ENCODE measurements around the gene SPCS2.

GRCh38 chr11:75024068-75024449, 75.0 kb downstream of the SPCS2 start:
- TF ChIP-seq, protein P1, sequence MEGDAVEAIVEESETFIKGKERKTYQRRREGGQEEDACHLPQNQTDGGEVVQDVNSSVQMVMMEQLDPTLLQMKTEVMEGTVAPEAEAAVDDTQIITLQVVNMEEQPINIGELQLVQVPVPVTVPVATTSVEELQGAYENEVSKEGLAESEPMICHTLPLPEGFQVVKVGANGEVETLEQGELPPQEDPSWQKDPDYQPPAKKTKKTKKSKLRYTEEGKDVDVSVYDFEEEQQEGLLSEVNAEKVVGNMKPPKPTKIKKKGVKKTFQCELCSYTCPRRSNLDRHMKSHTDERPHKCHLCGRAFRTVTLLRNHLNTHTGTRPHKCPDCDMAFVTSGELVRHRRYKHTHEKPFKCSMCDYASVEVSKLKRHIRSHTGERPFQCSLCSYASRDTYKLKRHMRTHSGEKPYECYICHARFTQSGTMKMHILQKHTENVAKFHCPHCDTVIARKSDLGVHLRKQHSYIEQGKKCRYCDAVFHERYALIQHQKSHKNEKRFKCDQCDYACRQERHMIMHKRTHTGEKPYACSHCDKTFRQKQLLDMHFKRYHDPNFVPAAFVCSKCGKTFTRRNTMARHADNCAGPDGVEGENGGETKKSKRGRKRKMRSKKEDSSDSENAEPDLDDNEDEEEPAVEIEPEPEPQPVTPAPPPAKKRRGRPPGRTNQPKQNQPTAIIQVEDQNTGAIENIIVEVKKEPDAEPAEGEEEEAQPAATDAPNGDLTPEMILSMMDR (IDR thresholded peaks at IDR 0.05; ENCODE audit: low read depth, low read length), result no peak
- TF ChIP-seq MAX (IDR thresholded peaks at IDR 0.05; ENCODE audit: low read depth, low read length) (no peak), POLR2A (IDR thresholded peaks at IDR 0.05; ENCODE audit: extremely low read depth, insufficient read length) (no peak), MYC (IDR thresholded peaks at IDR 0.05; ENCODE audit: low read depth, low read length) (no peak)

Measured in NB4 (cell line).